Measurements from ENCODE around the gene TGFBR3L. TPM values are rescaled to one million over a fixed set of nuclear protein-coding genes. Genes with fewer than 3 reads are reported as not detected.
A peak's percentile ranks its signal among the peaks of the same experiment; 100 is the strongest.

Gene TGFBR3L
- total RNA-seq, 1 donor from 2014 or later = 1.8 TPM

DNA sequence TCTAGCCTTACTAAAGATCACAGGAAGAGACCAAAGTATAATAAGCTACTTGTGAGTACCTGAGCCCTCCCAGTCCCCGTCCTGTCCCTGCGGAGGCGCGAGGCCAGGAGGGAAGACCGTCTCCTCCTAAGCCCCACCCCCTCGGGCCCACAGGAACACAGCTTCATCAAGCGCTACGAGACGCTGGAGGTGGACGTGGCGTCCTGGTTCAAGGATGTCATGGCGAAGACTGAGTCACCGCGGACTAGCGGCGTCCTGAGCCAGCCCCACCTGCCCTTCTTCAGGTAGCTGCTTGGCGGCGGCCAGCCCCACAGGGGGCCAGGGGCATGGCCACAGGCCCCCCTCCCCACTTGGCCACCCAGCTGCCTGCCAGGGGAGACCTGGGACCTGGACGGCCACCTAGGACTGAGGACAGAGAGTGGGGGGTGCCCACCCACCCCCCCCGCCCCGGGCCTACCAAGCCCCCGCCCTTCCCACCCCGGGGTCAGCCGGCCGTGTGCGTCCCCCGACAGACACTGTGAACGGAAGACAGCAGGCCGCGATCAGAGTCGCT is 2.4 kb upstream of the TGFBR3L start:
- Mint-ChIP-seq H3K4me1 (peaks cover 6% of the 10 kb centered on the region), H3K9me3 (no peaks in the 10 kb centered on the region), H3K4me3 (no peak overlapping the region), H3K27me3 (ENCODE audit: insufficient read depth, low read depth) (peaks cover 24% of the 10 kb centered on the region), H3K27ac (no peak overlapping the region), H3K36me3 (peaks cover 12% of the 10 kb centered on the region)
- Histone ChIP-seq H4K20me1 (ENCODE audit: low read depth) (peaks cover 41% of the 10 kb centered on the region), H3K4me1 (peaks cover 7% of the 10 kb centered on the region), H2AFZ (replicated peaks) (no peak overlapping the region), H3K4me3 (no peak overlapping the region), H3K4me2 (no peak overlapping the region), H3K27me3 (peaks cover 38% of the 10 kb centered on the region), H3K27ac (no peak overlapping the region), H3K9me3 (ENCODE audit: low read depth) (no peaks in the 10 kb centered on the region), H3F3A (ENCODE audit: low read depth) (peaks cover 15% of the 10 kb centered on the region), H3K36me3 (no peaks in the 10 kb centered on the region), H3K79me2 (ENCODE audit: low read depth) (peaks cover 7% of the 10 kb centered on the region), H3K9ac (no peak overlapping the region)
- no peak for DNase-seq (ENCODE audit: low spot score)
- TF ChIP-seq EZH2 (IDR thresholded peaks at IDR 0.05) = no peak
- TF ChIP-seq EZH2phosphoT487 (IDR thresholded peaks at IDR 0.05) = no peak
- TF ChIP-seq, protein P1, sequence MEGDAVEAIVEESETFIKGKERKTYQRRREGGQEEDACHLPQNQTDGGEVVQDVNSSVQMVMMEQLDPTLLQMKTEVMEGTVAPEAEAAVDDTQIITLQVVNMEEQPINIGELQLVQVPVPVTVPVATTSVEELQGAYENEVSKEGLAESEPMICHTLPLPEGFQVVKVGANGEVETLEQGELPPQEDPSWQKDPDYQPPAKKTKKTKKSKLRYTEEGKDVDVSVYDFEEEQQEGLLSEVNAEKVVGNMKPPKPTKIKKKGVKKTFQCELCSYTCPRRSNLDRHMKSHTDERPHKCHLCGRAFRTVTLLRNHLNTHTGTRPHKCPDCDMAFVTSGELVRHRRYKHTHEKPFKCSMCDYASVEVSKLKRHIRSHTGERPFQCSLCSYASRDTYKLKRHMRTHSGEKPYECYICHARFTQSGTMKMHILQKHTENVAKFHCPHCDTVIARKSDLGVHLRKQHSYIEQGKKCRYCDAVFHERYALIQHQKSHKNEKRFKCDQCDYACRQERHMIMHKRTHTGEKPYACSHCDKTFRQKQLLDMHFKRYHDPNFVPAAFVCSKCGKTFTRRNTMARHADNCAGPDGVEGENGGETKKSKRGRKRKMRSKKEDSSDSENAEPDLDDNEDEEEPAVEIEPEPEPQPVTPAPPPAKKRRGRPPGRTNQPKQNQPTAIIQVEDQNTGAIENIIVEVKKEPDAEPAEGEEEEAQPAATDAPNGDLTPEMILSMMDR (IDR thresholded peaks at IDR 0.05) = no peak

- Histone ChIP-seq H3K9ac (no peak overlapping the region), H4K20me1 (ENCODE audit: low read depth) (peaks cover 34% of the 10 kb centered on the region), H3K27ac (no peak overlapping the region), H3K36me3 (no peaks in the 10 kb centered on the region), H3K9me3 (ENCODE audit: low read depth) (no peaks in the 10 kb centered on the region), H3K79me2 (ENCODE audit: low read depth) (peaks cover 1% of the 10 kb centered on the region), H3F3A (ENCODE audit: low read depth) (peaks cover 20% of the 10 kb centered on the region), H3K4me2 (no peak overlapping the region), H3K27me3 (peaks cover 45% of the 10 kb centered on the region), H3K4me3 (no peak overlapping the region), H2AFZ (replicated peaks) (no peak overlapping the region), H3K4me1 (peaks cover 7% of the 10 kb centered on the region)
- peaks cover 12% of the 10 kb centered on the region for H3K36me3 Mint-ChIP-seq
- TF ChIP-seq EZH2 (IDR thresholded peaks at IDR 0.05) (no peak), EZH2phosphoT487 (IDR thresholded peaks at IDR 0.05) (no peak)
- TF ChIP-seq, protein P1 (IDR thresholded peaks at IDR 0.05) = no peak
- H3K4me1 Mint-ChIP-seq = peaks cover 7% of the 10 kb centered on the region
- no peak overlapping the region for H3K27ac Mint-ChIP-seq
- H3K4me3 Mint-ChIP-seq = no peak overlapping the region
- peaks cover 26% of the 10 kb centered on the region for H3K27me3 Mint-ChIP-seq (ENCODE audit: insufficient read depth, low read depth)
- no peaks in the 10 kb centered on the region for H3K9me3 Mint-ChIP-seq
- no peak for DNase-seq (ENCODE audit: low spot score)
These were observed 1.7 kb upstream of the TGFBR3L start for GRCh38 chr19:7912697-7913564.

- no peak overlapping the region for H3K27ac Mint-ChIP-seq
- Histone ChIP-seq H3K9me3 (ENCODE audit: low read depth) (no peaks in the 10 kb centered on the region), H3K27ac (no peak overlapping the region), H3K4me1 (peaks cover 7% of the 10 kb centered on the region), H3K36me3 (no peaks in the 10 kb centered on the region), H3K79me2 (ENCODE audit: low read depth) (no peaks in the 10 kb centered on the region), H3K4me2 (no peak overlapping the region), H3K27me3 (peaks cover 53% of the 10 kb centered on the region), H3F3A (ENCODE audit: low read depth) (peaks cover 20% of the 10 kb centered on the region), H2AFZ (replicated peaks) (no peak overlapping the region), H3K9ac (no peak overlapping the region), H3K4me3 (no peak overlapping the region), H4K20me1 (ENCODE audit: low read depth) (peaks cover 31% of the 10 kb centered on the region)
- H3K9me3 Mint-ChIP-seq = no peaks in the 10 kb centered on the region
- peaks cover 11% of the 10 kb centered on the region for H3K4me1 Mint-ChIP-seq
- peaks cover 12% of the 10 kb centered on the region for H3K36me3 Mint-ChIP-seq
- TF ChIP-seq EZH2 (IDR thresholded peaks at IDR 0.05) (no peak), EZH2phosphoT487 (IDR thresholded peaks at IDR 0.05) (no peak)
- TF ChIP-seq, protein P1 (IDR thresholded peaks at IDR 0.05) = no peak
- peak overlapping the region; percentile 71 for H3K4me3 Mint-ChIP-seq
- no peak for DNase-seq (ENCODE audit: low spot score)
- H3K27me3 Mint-ChIP-seq (ENCODE audit: insufficient read depth, low read depth) = peaks cover 32% of the 10 kb centered on the region
These were observed 978 bp upstream of the TGFBR3L start for GRCh38 chr19:7913652-7914051.

Measured in neural progenitor cell (in vitro differentiated cells).